ENCODE measurements around the gene KLF3. TPM values are rescaled to one million over a fixed set of nuclear protein-coding genes. Genes with fewer than 3 reads are reported as not detected.

KLF3 gene
- total and polyA plus RNA-seq, 2 of the 8 experiments (the other 6 are each of a cell fraction or from before 2014, with no cell fraction given): 8.0 to 14.9 TPM

DNA sequence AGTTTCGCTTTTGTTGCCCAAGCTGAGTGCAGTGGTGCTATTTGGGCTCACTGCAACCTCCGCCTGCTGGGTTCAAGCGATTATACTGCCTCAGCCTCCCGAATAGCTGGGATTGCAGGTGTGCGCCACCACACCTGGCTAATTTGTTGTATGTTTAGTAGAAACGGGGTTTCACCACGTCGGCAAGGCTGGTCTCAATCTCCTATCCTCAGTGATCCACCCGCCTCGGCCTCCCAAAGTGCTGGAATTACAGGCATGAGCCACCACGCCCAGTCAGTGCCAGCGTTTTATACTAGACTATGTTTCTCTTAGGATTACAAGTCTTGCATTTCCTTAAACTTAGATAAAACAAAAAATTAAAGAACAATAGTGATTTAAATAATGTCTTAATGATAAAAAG, 13.0 kb downstream of the KLF3 start:
- H3K23ac ChIP-seq (ENCODE audit: insufficient read length): no peak overlapping the region
- no peaks in the 10 kb centered on the region for H3K23me2 ChIP-seq (ENCODE audit: low read depth, low read length)
- WGBS, 2 experiments (ENCODE audit: extremely low coverage in 1 of 2, insufficient coverage in 1 of 2, insufficient read length in 1 of 2, insufficient replicate concordance in 2 of 2, low coverage in 1 of 2, low lambda C conversion rate in 2 of 2, missing lambda C conversion rate in 1 of 2): 95% methylated on average over 11 of the region's 12 CpGs; no CpG with 5 or more reads in 1 of the 2 experiments
- DNase-seq (ENCODE audit: low read depth in 1 of 2, low spot score in 2 of 2) (no peak), FAIRE-seq (no peak)
- no peak overlapping the region for H4K8ac ChIP-seq (ENCODE audit: extremely low read depth, insufficient read depth, low read length)
- no peak overlapping the region for H2BK120ac ChIP-seq (replicated peaks; ENCODE audit: low read depth, low read length)
- H2AK5ac ChIP-seq (ENCODE audit: low read depth, low read length): no peak overlapping the region
- no peak overlapping the region for H3K56ac ChIP-seq (replicated peaks; ENCODE audit: insufficient read length, low read depth, low read length)
- no peak overlapping the region for H3K14ac ChIP-seq (ENCODE audit: insufficient read length)
- peaks cover 0 to 11% (median 4%) of the 10 kb centered on the region in 4 experiments; a peak in 3 of 8 replicates for H3K36me3 ChIP-seq (ENCODE audit: control insufficient read depth in 2 of 4, insufficient read depth in 4 of 4, low read length in 3 of 4)
- H3K4me1 ChIP-seq (replicated peaks in 1 of 4; ENCODE audit: control insufficient read depth in 3 of 4, insufficient read depth in 4 of 4, low read length in 3 of 4): peaks cover 19 to 29% (median 21%) of the 10 kb centered on the region in 4 experiments
- peaks cover 4% of the 10 kb centered on the region; the same call in 1 of the 2 replicates for H3K79me1 ChIP-seq (ENCODE audit: low read depth, low read length)
- H2AFZ ChIP-seq (ENCODE audit: low read length): no peak overlapping the region
- no peak overlapping the region for H2BK15ac ChIP-seq (ENCODE audit: low read length)
- H3K4me2 ChIP-seq (ENCODE audit: insufficient read depth in 1 of 2, low read depth in 2 of 2, low read length in 2 of 2): no peak overlapping the region
- no peaks in the 10 kb centered on the region for H3K9me3 ChIP-seq (ENCODE audit: insufficient read depth in 2 of 2, low read depth in 1 of 2, low read length in 1 of 2)
- no peak overlapping the region for H3K18ac ChIP-seq (ENCODE audit: extremely low read depth, low read length)
- no peak overlapping the region for H3K4ac ChIP-seq (replicated peaks; ENCODE audit: insufficient read length, low read depth, low read length)
- H2BK12ac ChIP-seq (ENCODE audit: low read depth, low read length): no peak overlapping the region
- peaks cover 2 to 10% of the 10 kb centered on the region in 2 experiments for H4K20me1 ChIP-seq (replicated peaks in 1 of 2; ENCODE audit: control insufficient read depth in 1 of 2, insufficient read depth in 2 of 2, low read length in 2 of 2)
- H3K4me3 ChIP-seq (ENCODE audit: extremely low read depth in 1 of 4, insufficient read depth in 2 of 4, low read depth in 3 of 4, low read length in 4 of 4): no peak overlapping the region
- no peaks in the 10 kb centered on the region for H3K27me3 ChIP-seq (replicated peaks in 1 of 4; ENCODE audit: control insufficient read depth in 3 of 4, extremely low read depth in 1 of 4, insufficient read depth in 3 of 4, low read length in 3 of 4)
- no peak overlapping the region for H3K27ac ChIP-seq (ENCODE audit: low read depth, low read length)
- H4K5ac ChIP-seq (ENCODE audit: insufficient read length, low read depth, low read length): no peak overlapping the region
- no peak for TF ChIP-seq TAF7 (optimal IDR thresholded peaks at IDR 0.05; ENCODE audit: borderline replicate concordance, low read depth, low read length)
- TF ChIP-seq, protein P1, sequence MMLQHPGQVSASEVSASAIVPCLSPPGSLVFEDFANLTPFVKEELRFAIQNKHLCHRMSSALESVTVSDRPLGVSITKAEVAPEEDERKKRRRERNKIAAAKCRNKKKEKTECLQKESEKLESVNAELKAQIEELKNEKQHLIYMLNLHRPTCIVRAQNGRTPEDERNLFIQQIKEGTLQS (IDR thresholded peaks at IDR 0.05; ENCODE audit: insufficient read depth, low read depth, low read length): no peak
- no peak for TF ChIP-seq KDM1A (IDR thresholded peaks at IDR 0.05; ENCODE audit: borderline replicate concordance, low read length)
- no peak for TF ChIP-seq YY1 (IDR thresholded peaks at IDR 0.05; ENCODE audit: low read depth, low read length)
- no peak for TF ChIP-seq KDM4A (IDR thresholded peaks at IDR 0.05; ENCODE audit: low read depth, low read length, severe bottlenecking)
- TF ChIP-seq RXRA (IDR thresholded peaks at IDR 0.05; ENCODE audit: insufficient read depth, low read depth, low read length): no peak
- no peak for TF ChIP-seq POLR2A (IDR thresholded peaks at IDR 0.05; ENCODE audit: control extremely low read depth in 1 of 2, low read depth in 2 of 2, low read length in 2 of 2)
- TF ChIP-seq MAFK (IDR thresholded peaks at IDR 0.05; ENCODE audit: low read depth, low read length): no peak
- no peak for TF ChIP-seq CBX5 (IDR thresholded peaks at IDR 0.05; ENCODE audit: low read depth, low read length)
- TF ChIP-seq SP4 (IDR thresholded peaks at IDR 0.05; ENCODE audit: low read length): no peak
- TF ChIP-seq, protein P2, sequence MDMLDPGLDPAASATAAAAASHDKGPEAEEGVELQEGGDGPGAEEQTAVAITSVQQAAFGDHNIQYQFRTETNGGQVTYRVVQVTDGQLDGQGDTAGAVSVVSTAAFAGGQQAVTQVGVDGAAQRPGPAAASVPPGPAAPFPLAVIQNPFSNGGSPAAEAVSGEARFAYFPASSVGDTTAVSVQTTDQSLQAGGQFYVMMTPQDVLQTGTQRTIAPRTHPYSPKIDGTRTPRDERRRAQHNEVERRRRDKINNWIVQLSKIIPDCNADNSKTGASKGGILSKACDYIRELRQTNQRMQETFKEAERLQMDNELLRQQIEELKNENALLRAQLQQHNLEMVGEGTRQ (IDR thresholded peaks at IDR 0.05; ENCODE audit: low read length): no peak
- no peak overlapping the region for H3K9ac ChIP-seq (replicated peaks in 1 of 4; ENCODE audit: extremely low read depth in 1 of 4, low read depth in 3 of 4, low read length in 3 of 4)
- H3K79me2 ChIP-seq (ENCODE audit: control insufficient read depth in 1 of 2, insufficient read depth in 2 of 2, low read length in 2 of 2): peaks cover 3 to 79% of the 10 kb centered on the region in 2 experiments; a peak in 3 of 4 replicates
- H2BK20ac ChIP-seq (ENCODE audit: low read length): no peak overlapping the region
- H2BK5ac ChIP-seq (ENCODE audit: low read depth, low read length): no peak overlapping the region
- ChIA-PET CTCF (ENCODE audit: partially characterized antibody) (interaction anchor here (0.6 to 4.2 kb wide), 13 partner anchors 10 to 511 kb away, joined by 3 to 36 read pairs (median 4); no protein-coding TSS in a partner anchor), POLR2A (ENCODE audit: partially characterized antibody) (interaction anchor here (1.3 kb wide), 1 partner anchor 15 kb away, joined by 3 read pairs; no protein-coding TSS in a partner anchor)
- no peak overlapping the region for H4K91ac ChIP-seq (replicated peaks; ENCODE audit: insufficient read length, low read length)
